ENCODE data around the gene COL9A3.

- TF ChIP-seq EP300 (IDR thresholded peaks at IDR 0.05) (no peak), JUN (IDR thresholded peaks at IDR 0.05) (no peak), CTCF (IDR thresholded peaks at IDR 0.05) (no peak), CBX2 (IDR thresholded peaks at IDR 0.05; ENCODE audit: borderline replicate concordance, low read depth) (no peak), REST (IDR thresholded peaks at IDR 0.05) (no peak), POLR2A (IDR thresholded peaks at IDR 0.05; ENCODE audit: low read length) (no peak), JUNB (IDR thresholded peaks at IDR 0.05) (no peak), SMC3 (IDR thresholded peaks at IDR 0.05) (no peak), CHD2 (IDR thresholded peaks at IDR 0.05; ENCODE audit: low read length, partially characterized antibody) (no peak), RARB (CRISPR knock-in tag; IDR thresholded peaks at IDR 0.05) (no peak), ELK1 (IDR thresholded peaks at IDR 0.05; ENCODE audit: low read depth, low read length) (no peak), PBX3 (IDR thresholded peaks at IDR 0.05) (no peak), SREBF2 (IDR thresholded peaks at IDR 0.05) (no peak), RAD21 (conservative IDR thresholded peaks at IDR 0.05 in 1 of 2, IDR thresholded peaks at IDR 0.05 in 1 of 2) (no peak)
Observed at GRCh38 chr20:62785393-62785792, 31.5 kb upstream of the COL9A3 start.

All from A549 (cell line).